ENCODE data around the gene MOB3A. TPM values are rescaled to one million over a fixed set of nuclear protein-coding genes. Genes with fewer than 3 reads are reported as not detected.

MOB3A gene
- total RNA-seq, 1 donor from 2014 or later, result 66.0 TPM

GRCh38 chr19:2056837-2057192, 39.3 kb downstream of the MOB3A start:
- Mint-ChIP-seq H3K4me1 (ENCODE audit: low read depth, unreplicated experiment) (peaks cover 8% of the 10 kb centered on the region), H3K27me3 (ENCODE audit: unreplicated experiment) (peaks cover 12% of the 10 kb centered on the region), H3K27ac (ENCODE audit: unreplicated experiment) (no peak overlapping the region), H3K36me3 (ENCODE audit: unreplicated experiment) (no peaks in the 10 kb centered on the region), H3K4me3 (ENCODE audit: unreplicated experiment) (no peak overlapping the region), H3K9me3 (ENCODE audit: unreplicated experiment) (peaks cover 2% of the 10 kb centered on the region)
- no peak for TF ChIP-seq CTCF (IDR thresholded peaks at IDR 0.05; ENCODE audit: partially characterized antibody, unreplicated experiment)
- DNase-seq, result no peak

DNA sequence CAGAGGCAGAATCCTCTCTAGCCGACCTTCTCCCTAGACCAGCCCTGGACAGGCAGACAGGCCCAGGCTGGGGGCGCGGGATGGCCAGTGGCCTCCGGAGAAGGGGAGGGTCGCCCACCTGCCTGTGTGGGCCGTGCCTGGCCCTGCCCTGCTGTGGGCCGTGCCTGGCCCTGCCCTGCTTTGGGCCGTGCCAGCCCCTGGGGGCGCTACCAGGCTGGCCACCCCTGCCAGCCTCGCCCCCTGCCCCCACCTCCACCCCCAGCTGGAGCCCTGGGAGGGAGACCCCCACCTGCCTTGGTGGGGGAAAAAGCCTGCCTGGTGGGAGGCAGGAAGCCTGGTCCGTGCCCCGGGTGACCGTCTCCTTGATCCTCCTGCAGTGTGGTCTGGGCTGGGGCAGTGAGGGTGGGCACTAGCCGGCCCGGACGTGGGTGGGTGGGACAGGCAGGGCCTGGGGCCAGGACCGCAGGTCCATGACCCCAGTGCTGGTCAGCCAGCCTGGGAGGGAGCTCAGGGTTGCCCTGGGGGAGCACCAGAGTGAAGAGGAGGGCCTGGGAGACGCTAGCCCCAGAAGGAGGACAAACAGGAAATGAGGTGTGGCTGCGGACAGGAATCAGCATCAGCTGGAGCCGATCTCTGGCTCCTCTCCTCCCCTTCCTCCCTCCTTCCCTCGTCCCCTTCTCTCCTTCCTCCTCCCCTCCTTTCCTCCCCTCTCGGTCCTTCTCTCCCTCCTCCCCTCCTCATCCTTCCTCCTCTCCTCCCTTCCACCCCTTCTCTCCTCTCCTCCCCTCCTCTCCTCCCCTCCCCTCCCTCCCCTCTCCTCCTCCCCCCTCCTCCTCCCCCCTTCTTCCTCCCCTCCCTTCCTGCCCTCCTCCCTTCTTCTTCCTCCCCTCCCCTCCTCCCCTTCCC, 39.9 kb downstream of the MOB3A start:
- Mint-ChIP-seq H3K4me3 (ENCODE audit: unreplicated experiment) (no peak overlapping the region), H3K27ac (ENCODE audit: unreplicated experiment) (no peak overlapping the region), H3K36me3 (ENCODE audit: unreplicated experiment) (no peaks in the 10 kb centered on the region), H3K9me3 (ENCODE audit: unreplicated experiment) (peaks cover 2% of the 10 kb centered on the region), H3K4me1 (ENCODE audit: low read depth, unreplicated experiment) (peaks cover 8% of the 10 kb centered on the region), H3K27me3 (ENCODE audit: unreplicated experiment) (peaks cover 12% of the 10 kb centered on the region)
- no peak for DNase-seq
- no peak for TF ChIP-seq CTCF (IDR thresholded peaks at IDR 0.05; ENCODE audit: partially characterized antibody, unreplicated experiment)

DNA sequence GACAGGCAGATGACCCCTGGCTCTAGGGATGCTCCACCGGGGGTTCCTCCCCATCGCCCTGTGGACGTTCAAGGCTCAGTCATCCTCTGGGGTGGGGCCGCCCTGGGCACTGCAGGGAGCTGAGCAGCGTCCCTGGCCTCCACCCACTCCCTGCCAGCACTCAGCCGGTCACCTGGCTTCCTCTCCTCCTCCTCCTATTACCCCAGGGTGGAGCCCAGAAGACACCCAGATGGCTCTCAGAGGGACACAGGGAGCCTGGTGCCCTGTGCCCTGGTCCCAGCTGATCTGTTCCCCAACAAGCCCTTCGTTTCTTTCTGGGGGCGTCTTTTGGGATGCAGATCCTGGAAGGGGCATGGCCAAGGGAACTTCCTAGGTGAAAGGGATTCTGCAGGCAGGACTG, 41.4 kb downstream of the MOB3A start:
- H3K36me3 Mint-ChIP-seq (ENCODE audit: unreplicated experiment), result no peaks in the 10 kb centered on the region
- no peak for DNase-seq
- no peak overlapping the region for H3K4me3 Mint-ChIP-seq (ENCODE audit: unreplicated experiment)
- TF ChIP-seq CTCF (IDR thresholded peaks at IDR 0.05; ENCODE audit: partially characterized antibody, unreplicated experiment), result no peak
- no peak overlapping the region for H3K27ac Mint-ChIP-seq (ENCODE audit: unreplicated experiment)
- H3K4me1 Mint-ChIP-seq (ENCODE audit: low read depth, unreplicated experiment), result peaks cover 3% of the 10 kb centered on the region
- peaks cover 2% of the 10 kb centered on the region for H3K9me3 Mint-ChIP-seq (ENCODE audit: unreplicated experiment)
- H3K27me3 Mint-ChIP-seq (ENCODE audit: unreplicated experiment), result peaks cover 4% of the 10 kb centered on the region

GRCh38 chr19:2053601-2054389, 42.3 kb downstream of the MOB3A start:
- Mint-ChIP-seq H3K4me3 (ENCODE audit: unreplicated experiment) (no peak overlapping the region), H3K27me3 (ENCODE audit: unreplicated experiment) (peaks cover 2% of the 10 kb centered on the region), H3K4me1 (ENCODE audit: low read depth, unreplicated experiment) (peaks cover 4% of the 10 kb centered on the region), H3K36me3 (ENCODE audit: unreplicated experiment) (no peaks in the 10 kb centered on the region), H3K9me3 (ENCODE audit: unreplicated experiment) (peaks cover 2% of the 10 kb centered on the region), H3K27ac (ENCODE audit: unreplicated experiment) (no peak overlapping the region)
- no peak for TF ChIP-seq CTCF (IDR thresholded peaks at IDR 0.05; ENCODE audit: partially characterized antibody, unreplicated experiment)
- DNase-seq, result no peak
